LNCAP (cell line): ENCODE measurements around the gene ELMOD1.

ENCODE experiments used
- CTCF ChIP-seq: fragments of 450-650 bp; IDR thresholded peaks from 2 replicates; pipeline ENCODE4 v1.5.1; 2017; ENCODE audit warnings: mild to moderate bottlenecking

Gene ELMOD1

DNA sequence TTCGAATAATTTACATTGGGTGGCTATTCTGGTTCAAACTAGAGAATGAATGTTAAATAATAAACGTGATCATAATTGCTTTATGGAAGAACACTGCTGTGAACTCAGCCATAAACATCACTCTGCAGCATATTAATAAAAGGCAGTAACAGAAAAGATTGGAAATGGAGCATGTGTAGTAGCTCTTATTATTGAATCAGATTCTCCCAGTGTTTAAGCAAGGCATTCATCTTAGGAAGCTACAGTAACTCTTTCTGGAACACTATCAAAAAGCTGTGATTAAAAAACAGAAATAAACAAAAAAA is 34.7 kb downstream of the ELMOD1 start:
- TF ChIP-seq CTCF = no peak

GRCh38 chr11:107631043-107631442 is 40.1 kb downstream of the ELMOD1 start:
- TF ChIP-seq CTCF = no peak

GRCh38 chr11:107631931-107632330 is 41.0 kb downstream of the ELMOD1 start:
- no peak for TF ChIP-seq CTCF

DNA sequence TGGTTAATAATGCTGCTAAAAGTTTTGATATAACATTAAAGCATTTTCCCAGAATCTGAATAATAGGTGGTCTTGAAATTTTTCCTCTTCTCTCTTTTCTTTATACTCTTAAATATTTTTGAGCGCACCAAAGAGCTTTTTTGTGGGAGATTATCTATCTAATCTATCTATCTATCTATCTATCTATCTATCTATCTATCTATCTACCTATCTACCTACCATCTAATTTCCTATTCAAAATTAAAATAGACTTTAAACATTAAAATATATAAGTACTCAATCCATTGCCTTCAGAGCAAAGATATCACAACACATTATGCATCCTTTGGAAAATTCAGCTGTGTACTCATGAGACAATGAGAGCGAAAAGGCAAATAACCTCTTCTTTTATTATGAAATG is 55.8 kb downstream of the ELMOD1 start:
- TF ChIP-seq CTCF = no peak

GRCh38 chr11:107648242-107648641 is 57.3 kb downstream of the ELMOD1 start:
- TF ChIP-seq CTCF = no peak

DNA sequence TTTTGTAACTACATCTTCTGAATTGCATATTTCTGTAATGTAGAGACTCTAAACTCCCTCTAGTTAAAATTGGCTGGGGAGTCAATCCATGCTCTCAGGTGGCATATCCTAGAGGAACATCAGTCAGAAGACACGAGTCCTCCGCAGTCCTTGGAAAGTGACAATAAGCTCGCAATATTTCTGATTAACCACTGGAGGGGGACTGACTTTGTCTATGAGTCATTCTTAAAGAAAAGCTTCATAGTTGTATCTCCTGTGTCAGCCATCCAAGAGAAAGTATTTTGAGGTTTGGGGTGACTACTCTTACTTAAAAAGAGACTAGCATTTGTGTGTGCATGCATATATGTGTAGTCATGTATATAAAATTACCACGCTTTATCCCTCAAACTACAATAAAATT is 60.7 kb downstream of the ELMOD1 start:
- no peak for TF ChIP-seq CTCF

GRCh38 chr11:107653076-107653475 is 62.1 kb downstream of the ELMOD1 start:
- TF ChIP-seq CTCF = no peak

GRCh38 chr11:107655602-107656001 is 64.7 kb downstream of the ELMOD1 start:
- TF ChIP-seq CTCF = no peak
